Kidney (tissue), 22 donors: ENCODE data around the gene CYP8B1. TPM values are rescaled to one million over a fixed set of nuclear protein-coding genes. Genes with fewer than 3 reads are reported as not detected.

Experiments
- DNase-seq, 5 donors: peaks; one replicate each; pipeline ENCODE4 v3.0.0-alpha.2; 2013 to 2020
- FAIRE-seq: peaks from 2 replicates; lab custom pipeline; 2012; peaks lifted over from hg19 to GRCh38; lab: Jason Lieb, UNC
- H3K27ac ChIP-seq, 2 donors: one replicate each; pipeline ENCODE4 v1.7.0; 2013; ENCODE audit warnings: low read depth in 2 of 2, low read length in 2 of 2, inconsistent platforms in 1 of 2
- H3K27me3 ChIP-seq: one replicate; pipeline ENCODE4 v1.7.1; 2013; ENCODE audit warnings: low read length, inconsistent platforms; ENCODE audit not compliant: control insufficient read depth, insufficient read depth
- H3K36me3 ChIP-seq, 3 donors: one replicate each; pipeline versions ENCODE4 v1.7.0 to v1.7.1; 2013; ENCODE audit warnings: low read length in 3 of 3, control low read depth in 1 of 3, inconsistent platforms in 1 of 3; ENCODE audit not compliant: insufficient read depth in 3 of 3, control insufficient read depth in 2 of 3
- H3K4me1 ChIP-seq, 3 donors: one replicate each; pipeline versions ENCODE4 v1.7.0 to v1.7.1; 2013; ENCODE audit warnings: low read length in 3 of 3, inconsistent platforms in 1 of 3, low read depth in 1 of 3; ENCODE audit not compliant: control insufficient read depth in 2 of 3, insufficient read depth in 2 of 3
- H3K4me3 ChIP-seq, 3 donors: one replicate each; pipeline versions ENCODE4 v1.7.0 to v1.8.1; 2013; ENCODE audit warnings: low read length in 3 of 3, control low read depth in 1 of 3, inconsistent platforms in 1 of 3
- H3K9ac ChIP-seq, 3 donors: one replicate each; pipeline versions ENCODE4 v1.7.0 to v1.7.1; 2013; ENCODE audit warnings: low read length in 3 of 3, control low read depth in 1 of 3, inconsistent platforms in 1 of 3
- H3K9me3 ChIP-seq, 3 donors: one replicate each; pipeline versions ENCODE4 v1.7.0 to v1.7.1; 2013; ENCODE audit warnings: low read length in 3 of 3, control low read depth in 1 of 3, inconsistent platforms in 1 of 3; ENCODE audit not compliant: control insufficient read depth in 2 of 3, insufficient read depth in 1 of 3
- intact Hi-C: fragments of 100-400 bp; cut with DNase I; formaldehyde crosslinking; loops from one replicate; pipeline ENCODE4 v1.11.1; 2022
- long read RNA-seq, 10 donors: library from polyadenylated mRNA in 1 of 10; unstranded in 1 of 10; transcript quantifications; one replicate each; pipeline ENCODE4 v2.0.0 and lab custom pipeline, GENCODE V29; 2021 to 2026
- polyA plus RNA-seq: library from polyadenylated mRNA; stranded (reverse); fragments of 350-450 nt; fragmentation: Illumina TruSeq; extraction: RNeasy Lipid Tissue Mini Kit (QIAGEN cat#74804); gene quantifications from one replicate; pipeline ENCODE4 v1.2.3, GENCODE V29; 2014; ENCODE audit warnings: low read depth, low replicate concordance; ENCODE audit not compliant: insufficient read depth
- total RNA-seq: library from RNA; stranded (reverse); fragmentation: NEBNext Ultra II Directional; extraction: Animal tissue kit (Norgen Biotek cat#: 25700); gene quantifications from one replicate; pipeline ENCODE4 v1.2.1, GENCODE V29; 2021
- TF ChIP-seq, protein P1 (sequence below): IDR thresholded peaks from 3 replicates; pipeline ENCODE4 v1.5.1; 2012; ENCODE audit warnings: mild to moderate bottlenecking, moderate library complexity, borderline replicate concordance; ENCODE audit not compliant: insufficient read depth; ENCODE audit errors: extremely low read depth
- donor health status: control.
- donor health status: control.
- donor health status: control.
- donor health status: control.
- donor health status: control.
- donor health status: DM: yes; HTN: yes; CAD: no.
- donor health status: Normal renal cell carcinoma (clear cell type).

CYP8B1 gene, protein sequence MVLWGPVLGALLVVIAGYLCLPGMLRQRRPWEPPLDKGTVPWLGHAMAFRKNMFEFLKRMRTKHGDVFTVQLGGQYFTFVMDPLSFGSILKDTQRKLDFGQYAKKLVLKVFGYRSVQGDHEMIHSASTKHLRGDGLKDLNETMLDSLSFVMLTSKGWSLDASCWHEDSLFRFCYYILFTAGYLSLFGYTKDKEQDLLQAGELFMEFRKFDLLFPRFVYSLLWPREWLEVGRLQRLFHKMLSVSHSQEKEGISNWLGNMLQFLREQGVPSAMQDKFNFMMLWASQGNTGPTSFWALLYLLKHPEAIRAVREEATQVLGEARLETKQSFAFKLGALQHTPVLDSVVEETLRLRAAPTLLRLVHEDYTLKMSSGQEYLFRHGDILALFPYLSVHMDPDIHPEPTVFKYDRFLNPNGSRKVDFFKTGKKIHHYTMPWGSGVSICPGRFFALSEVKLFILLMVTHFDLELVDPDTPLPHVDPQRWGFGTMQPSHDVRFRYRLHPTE
- 10.4 TPM for total RNA-seq
- 4.3 TPM for polyA plus RNA-seq
- long read RNA-seq, donor 1, partial matches to known transcripts: 0 of 1 reads
- long read RNA-seq, donor 1, other reads (novel, unspliced or antisense): 0 of 1 reads
- long read RNA-seq, donor 2, partial matches to known transcripts: 0 of 1 reads
- long read RNA-seq, donor 2, other reads (novel, unspliced or antisense): 0 of 1 reads
- long read RNA-seq, donor 3, transcript CYP8B1-201 (1 exons, 3,974 nt): major isoform, 7 of 7 reads
- long read RNA-seq, donor 3, partial matches to known transcripts: 0 of 7 reads
- long read RNA-seq, donor 3, other reads (novel, unspliced or antisense): 0 of 7 reads
- long read RNA-seq, donor 4, partial matches to known transcripts: 0 of 1 reads
- long read RNA-seq, donor 4, other reads (novel, unspliced or antisense): 0 of 1 reads
- long read RNA-seq, donor 5: 0 reads
- long read RNA-seq, donor 6: 0 reads
- long read RNA-seq, donor 7, partial matches to known transcripts: 0 of 10 reads
- long read RNA-seq, donor 7, other reads (novel, unspliced or antisense): 6 of 10 reads
- long read RNA-seq, donor 8: 0 reads
- long read RNA-seq, donor 9, partial matches to known transcripts: 0 of 1 reads
- long read RNA-seq, donor 9, other reads (novel, unspliced or antisense): 0 of 1 reads
- long read RNA-seq, donor 10, partial matches to known transcripts: 0 of 1 reads
- long read RNA-seq, donor 10, other reads (novel, unspliced or antisense): 0 of 1 reads

DNA sequence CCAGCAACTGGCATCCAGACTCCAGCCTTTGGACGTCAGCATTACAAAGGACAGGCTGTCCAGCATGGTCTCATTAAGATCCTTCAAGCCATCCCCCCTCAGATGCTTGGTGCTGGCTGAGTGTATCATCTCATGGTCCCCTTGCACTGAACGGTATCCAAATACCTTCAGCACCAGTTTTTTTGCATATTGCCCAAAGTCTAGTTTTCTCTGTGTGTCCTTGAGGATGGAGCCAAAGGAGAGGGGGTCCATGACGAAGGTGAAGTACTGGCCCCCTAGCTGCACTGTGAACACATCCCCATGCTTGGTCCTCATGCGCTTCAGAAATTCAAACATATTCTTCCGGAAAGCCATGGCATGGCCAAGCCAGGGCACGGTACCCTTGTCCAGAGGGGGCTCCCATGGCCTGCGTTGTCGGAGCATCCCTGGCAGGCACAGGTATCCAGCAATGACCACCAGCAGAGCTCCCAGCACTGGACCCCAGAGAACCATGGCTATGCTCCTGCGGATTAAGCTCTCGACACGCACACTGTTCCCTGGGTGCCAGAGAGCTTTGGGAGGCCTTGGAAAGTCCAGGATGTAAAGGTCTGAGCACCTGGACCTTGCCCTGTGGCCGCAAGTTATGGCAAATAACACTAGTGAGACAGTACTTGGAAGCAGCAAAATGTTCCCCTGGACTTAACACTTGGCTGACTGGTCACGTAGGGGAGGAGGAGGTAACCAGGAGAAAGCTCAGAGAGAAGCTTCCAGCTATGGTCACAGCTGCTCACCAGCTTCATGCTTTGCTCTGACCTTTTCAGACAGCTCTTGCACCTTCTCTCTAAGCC lies at the start of gene CYP8B1:
CYP8B1 (minus strand) TSS at position 555 of the 827 bp plus-strand sequence; CDS start at position 492, 63 bp downstream.
- TF ChIP-seq, protein P1, sequence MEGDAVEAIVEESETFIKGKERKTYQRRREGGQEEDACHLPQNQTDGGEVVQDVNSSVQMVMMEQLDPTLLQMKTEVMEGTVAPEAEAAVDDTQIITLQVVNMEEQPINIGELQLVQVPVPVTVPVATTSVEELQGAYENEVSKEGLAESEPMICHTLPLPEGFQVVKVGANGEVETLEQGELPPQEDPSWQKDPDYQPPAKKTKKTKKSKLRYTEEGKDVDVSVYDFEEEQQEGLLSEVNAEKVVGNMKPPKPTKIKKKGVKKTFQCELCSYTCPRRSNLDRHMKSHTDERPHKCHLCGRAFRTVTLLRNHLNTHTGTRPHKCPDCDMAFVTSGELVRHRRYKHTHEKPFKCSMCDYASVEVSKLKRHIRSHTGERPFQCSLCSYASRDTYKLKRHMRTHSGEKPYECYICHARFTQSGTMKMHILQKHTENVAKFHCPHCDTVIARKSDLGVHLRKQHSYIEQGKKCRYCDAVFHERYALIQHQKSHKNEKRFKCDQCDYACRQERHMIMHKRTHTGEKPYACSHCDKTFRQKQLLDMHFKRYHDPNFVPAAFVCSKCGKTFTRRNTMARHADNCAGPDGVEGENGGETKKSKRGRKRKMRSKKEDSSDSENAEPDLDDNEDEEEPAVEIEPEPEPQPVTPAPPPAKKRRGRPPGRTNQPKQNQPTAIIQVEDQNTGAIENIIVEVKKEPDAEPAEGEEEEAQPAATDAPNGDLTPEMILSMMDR: no peak
- H3K4me3 ChIP-seq: peak within 1 kb of the TSS in 2 of 3 donors; percentile 47 to 67
- peak in 2 of 5 donors; percentile 19 to 34 for DNase-seq
- intact Hi-C loops: no loop called here
- H3K27ac ChIP-seq: peak within 1 kb of the TSS; percentile 68 to 72
- H3K9me3 ChIP-seq: no peaks in the 10 kb centered on the region
- FAIRE-seq: no peak
- no peaks in the 10 kb centered on the region for H3K27me3 ChIP-seq
- no peaks in the 10 kb centered on the region for H3K36me3 ChIP-seq
- peaks cover 0 to 49% (median 29%) of the 10 kb centered on the region in 3 donors for H3K4me1 ChIP-seq
- peak within 1 kb of the TSS in 1 of 3 donors; percentile 26 for H3K9ac ChIP-seq

DNA sequence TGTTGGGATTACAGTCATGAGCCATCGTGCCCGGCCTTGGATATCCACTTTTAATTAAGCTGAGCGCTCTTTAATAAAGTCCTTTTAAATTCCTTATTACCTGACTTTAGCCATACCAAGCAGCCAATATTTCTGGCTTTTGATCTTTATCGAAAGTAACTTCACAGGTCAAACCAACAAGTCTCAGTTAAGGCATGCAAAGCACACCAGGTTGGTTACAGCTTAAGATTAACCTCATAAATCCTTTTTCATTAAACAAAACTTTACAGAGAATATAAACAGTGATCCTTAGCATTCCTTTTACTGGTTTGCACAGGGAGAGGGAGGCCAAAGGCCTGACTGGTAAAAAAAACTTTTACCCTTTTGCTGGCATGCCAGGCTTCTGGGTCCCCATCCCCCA lies 47.9 kb upstream of the CYP8B1 start:
- no peak overlapping the region for H3K9ac ChIP-seq
- TF ChIP-seq, protein P1: no peak
- no peak overlapping the region for H3K27ac ChIP-seq
- H3K9me3 ChIP-seq: peaks cover 0 to 13% (median 0%) of the 10 kb centered on the region in 3 donors
- no peak for FAIRE-seq
- DNase-seq: no peak
- H3K36me3 ChIP-seq: no peaks in the 10 kb centered on the region
- no peaks in the 10 kb centered on the region for H3K27me3 ChIP-seq
- H3K4me3 ChIP-seq: no peak overlapping the region
- no peaks in the 10 kb centered on the region for H3K4me1 ChIP-seq
- intact Hi-C loops: no loop called here
